HEK293 (cell line): ENCODE data around the gene ARID1A.

Experiments
- BCL11B ChIP-seq: fragments of 450-650 bp; formaldehyde crosslinking; IDR thresholded peaks from 2 replicates; pipeline ENCODE4 v1.5.1; 2016; ENCODE audit warnings: low read depth, missing biosample characterization, missing genetic modification characterization
- GLIS1 ChIP-seq: fragments of 450-650 bp; formaldehyde crosslinking; IDR thresholded peaks from 2 replicates; pipeline ENCODE4 v1.5.1; 2016; ENCODE audit warnings: missing biosample characterization, missing genetic modification characterization
- GLIS2 ChIP-seq: fragments of 450-650 bp; formaldehyde crosslinking; IDR thresholded peaks from 2 replicates; pipeline ENCODE4 v1.5.1; 2016; ENCODE audit warnings: missing biosample characterization, missing genetic modification characterization
- KLF7 ChIP-seq: fragments of 450-650 bp; formaldehyde crosslinking; IDR thresholded peaks from 2 replicates; pipeline ENCODE4 v1.5.1; 2016; ENCODE audit warnings: missing biosample characterization, missing genetic modification characterization, borderline replicate concordance
- REPIN1 ChIP-seq: fragments of 450-650 bp; formaldehyde crosslinking; IDR thresholded peaks from 2 replicates; pipeline ENCODE4 v1.5.1; 2017; ENCODE audit warnings: missing biosample characterization, missing genetic modification characterization, low read depth
- SALL2 ChIP-seq: fragments of 450-650 bp; formaldehyde crosslinking; IDR thresholded peaks from 2 replicates; pipeline ENCODE4 v1.5.0; 2017; ENCODE audit warnings: missing biosample characterization, mild to moderate bottlenecking, missing genetic modification characterization, borderline replicate concordance
- SP3 ChIP-seq: fragments of 450-650 bp; formaldehyde crosslinking; IDR thresholded peaks from 2 replicates; pipeline ENCODE4 v1.5.1; 2016; ENCODE audit warnings: missing biosample characterization, missing genetic modification characterization
- WT1 ChIP-seq: fragments of 450-650 bp; formaldehyde crosslinking; IDR thresholded peaks from 2 replicates; pipeline ENCODE4 v1.5.1; 2016; ENCODE audit warnings: missing biosample characterization, missing genetic modification characterization
- ZFP41 ChIP-seq: fragments of 450-650 bp; formaldehyde crosslinking; IDR thresholded peaks from 2 replicates; pipeline ENCODE4 v1.5.1; 2016; ENCODE audit warnings: missing biosample characterization, missing genetic modification characterization, borderline replicate concordance
- ZNF148 ChIP-seq: fragments of 450-650 bp; formaldehyde crosslinking; IDR thresholded peaks from 2 replicates; pipeline ENCODE4 v1.5.0; 2017; ENCODE audit warnings: missing biosample characterization, missing genetic modification characterization, borderline replicate concordance
- ZNF16 ChIP-seq: fragments of 450-650 bp; formaldehyde crosslinking; IDR thresholded peaks from 2 replicates; pipeline ENCODE4 v1.5.1; 2016; ENCODE audit warnings: low read depth, missing biosample characterization, missing genetic modification characterization
- ZNF169 ChIP-seq: fragments of 450-650 bp; formaldehyde crosslinking; IDR thresholded peaks from 2 replicates; pipeline ENCODE4 v1.5.1; 2016; ENCODE audit warnings: missing biosample characterization, missing genetic modification characterization
- ZNF175 ChIP-seq: fragments of 450-650 bp; formaldehyde crosslinking; IDR thresholded peaks from 2 replicates; pipeline ENCODE4 v1.5.1; 2016; ENCODE audit warnings: missing biosample characterization, missing genetic modification characterization
- ZNF239 ChIP-seq: fragments of 450-650 bp; formaldehyde crosslinking; IDR thresholded peaks from 2 replicates; pipeline ENCODE4 v1.5.1; 2016; ENCODE audit warnings: missing biosample characterization, missing genetic modification characterization
- ZNF26 ChIP-seq: fragments of 450-650 bp; formaldehyde crosslinking; IDR thresholded peaks from 2 replicates; pipeline ENCODE4 v1.5.1; 2016; ENCODE audit warnings: missing biosample characterization, missing genetic modification characterization
- ZNF274 ChIP-seq, 2 experiments: fragments of 200-500 bp in 1 of 2; fragments of 450-650 bp in 1 of 2; sonication (Bioruptor generic) in 1 of 2; formaldehyde crosslinking in 1 of 2; IDR thresholded peaks; 2 replicates each; pipeline versions ENCODE4 v1.5.1 to v1.6.1; 2014 to 2016; ENCODE audit warnings: borderline replicate concordance in 1 of 2, inconsistent platforms in 1 of 2, low read length in 1 of 2, missing biosample characterization in 1 of 2, missing genetic modification characterization in 1 of 2
- ZNF311 ChIP-seq: fragments of 450-650 bp; formaldehyde crosslinking; IDR thresholded peaks from 2 replicates; pipeline ENCODE4 v1.5.1; 2017; ENCODE audit warnings: missing biosample characterization, missing genetic modification characterization, borderline replicate concordance
- ZNF335 ChIP-seq: fragments of 450-650 bp; formaldehyde crosslinking; conservative IDR thresholded peaks from 2 replicates; pipeline ENCODE4 v1.5.1; 2016; ENCODE audit warnings: missing biosample characterization, missing genetic modification characterization
- ZNF391 ChIP-seq: fragments of 450-650 bp; formaldehyde crosslinking; IDR thresholded peaks from 2 replicates; pipeline ENCODE4 v1.5.1; 2016; ENCODE audit warnings: low read depth, missing biosample characterization, missing genetic modification characterization, borderline replicate concordance
- ZNF423 ChIP-seq: fragments of 450-650 bp; formaldehyde crosslinking; IDR thresholded peaks from 2 replicates; pipeline ENCODE4 v1.5.1; 2016; ENCODE audit warnings: missing biosample characterization, missing genetic modification characterization
- ZNF449 ChIP-seq: fragments of 450-650 bp; formaldehyde crosslinking; IDR thresholded peaks from 2 replicates; pipeline ENCODE4 v1.5.1; 2017; ENCODE audit warnings: missing biosample characterization, mild to moderate bottlenecking, missing genetic modification characterization, moderate library complexity
- ZNF473 ChIP-seq: fragments of 450-650 bp; formaldehyde crosslinking; IDR thresholded peaks from 2 replicates; pipeline ENCODE4 v1.5.1; 2017; ENCODE audit warnings: missing biosample characterization, missing genetic modification characterization
- ZNF501 ChIP-seq: fragments of 450-650 bp; formaldehyde crosslinking; IDR thresholded peaks from 2 replicates; pipeline ENCODE4 v1.5.1; 2016; ENCODE audit warnings: missing biosample characterization, missing genetic modification characterization
- ZNF514 ChIP-seq: fragments of 450-650 bp; formaldehyde crosslinking; IDR thresholded peaks from 2 replicates; pipeline ENCODE4 v1.5.1; 2016; ENCODE audit warnings: missing biosample characterization, missing genetic modification characterization
- ZNF600 ChIP-seq: fragments of 450-650 bp; formaldehyde crosslinking; IDR thresholded peaks from 2 replicates; pipeline ENCODE4 v1.5.1; 2016; ENCODE audit warnings: missing biosample characterization, missing genetic modification characterization
- ZNF610 ChIP-seq: fragments of 450-650 bp; formaldehyde crosslinking; IDR thresholded peaks from 2 replicates; pipeline ENCODE4 v1.5.1; 2016; ENCODE audit warnings: missing biosample characterization, missing genetic modification characterization, borderline replicate concordance
- ZNF621 ChIP-seq: fragments of 450-650 bp; formaldehyde crosslinking; IDR thresholded peaks from 2 replicates; pipeline ENCODE4 v1.5.1; 2017; ENCODE audit warnings: missing biosample characterization, missing genetic modification characterization
- ZNF660 ChIP-seq: fragments of 450-650 bp; IDR thresholded peaks from 2 replicates; pipeline ENCODE4 v1.5.1; 2018; ENCODE audit warnings: missing biosample characterization, mild to moderate bottlenecking, missing genetic modification characterization
- ZNF701 ChIP-seq: fragments of 450-650 bp; formaldehyde crosslinking; IDR thresholded peaks from 2 replicates; pipeline ENCODE4 v1.5.1; 2016; ENCODE audit warnings: missing biosample characterization, missing genetic modification characterization
- ZNF704 ChIP-seq: fragments of 450-650 bp; formaldehyde crosslinking; IDR thresholded peaks from 2 replicates; pipeline ENCODE4 v1.5.1; 2016; ENCODE audit warnings: missing biosample characterization, missing genetic modification characterization
- ZNF830 ChIP-seq: fragments of 450-650 bp; IDR thresholded peaks from 2 replicates; pipeline ENCODE4 v1.5.0; 2018; ENCODE audit warnings: missing biosample characterization, missing genetic modification characterization, low read depth, mild to moderate bottlenecking, moderate library complexity
- ZSCAN5A ChIP-seq: fragments of 450-650 bp; formaldehyde crosslinking; IDR thresholded peaks from 2 replicates; pipeline ENCODE4 v1.5.1; 2016; ENCODE audit warnings: missing biosample characterization, missing genetic modification characterization

Gene ARID1A

GRCh38 chr1:26787706-26788514, 92.1 kb downstream of the ARID1A start, which contains the start of gene PIGV (continued):
- TF ChIP-seq ZNF610 (tag by site-specific recombination): 0 out of 2 replicates have a peak, but pooled peaks have one; percentile 51
- no peak for TF ChIP-seq ZSCAN5A (tag by site-specific recombination)
- 0 out of 2 replicates have a peak, but pooled peaks have one; percentile 31 for TF ChIP-seq ZNF501
- TF ChIP-seq SALL2 (tag by site-specific recombination): no peak
- peak; percentile 67 for TF ChIP-seq GLIS1
- TF ChIP-seq ZNF423: 0 out of 2 replicates have a peak, but pooled peaks have one; percentile 68
- no peak for TF ChIP-seq ZNF830 (tag by site-specific recombination)
- no peak for TF ChIP-seq ZNF514 (tag by site-specific recombination)
- no peak for TF ChIP-seq ZNF701
- peak; percentile 39; the same call in 1 of the 2 replicates for TF ChIP-seq KLF7
- no peak for TF ChIP-seq ZNF473 (tag by site-specific recombination)
- TF ChIP-seq ZNF449 (tag by site-specific recombination): peak; percentile 87
- TF ChIP-seq GLIS2: peak; percentile 96
- TF ChIP-seq WT1 (tag by site-specific recombination): no peak
- peak; percentile 77; the same call in 1 of the 2 replicates for TF ChIP-seq ZNF660
- no peak for TF ChIP-seq ZNF175 (tag by site-specific recombination)
- no peak for TF ChIP-seq ZNF169 (tag by site-specific recombination)
- 0 out of 2 replicates have a peak, but pooled peaks have one; percentile 32 for TF ChIP-seq ZNF600 (tag by site-specific recombination)
- no peak for TF ChIP-seq ZNF621 (tag by site-specific recombination)
- no peak for TF ChIP-seq REPIN1
- peak; percentile 98 for TF ChIP-seq ZNF335 (tag by site-specific recombination)
- TF ChIP-seq ZNF311: no peak
- TF ChIP-seq ZNF274 (IDR thresholded peaks at IDR 0.05; ENCODE audit: low read length): no peak
- no peak for TF ChIP-seq ZNF274 (tag by site-specific recombination; IDR thresholded peaks at IDR 0.05; ENCODE audit: borderline replicate concordance)
- TF ChIP-seq ZNF16 (tag by site-specific recombination): no peak
- TF ChIP-seq ZNF26: no peak
- TF ChIP-seq BCL11B: peak; percentile 52; the same call in 1 of the 2 replicates
- no peak for TF ChIP-seq ZNF148 (tag by site-specific recombination)
- peak; percentile 84 for TF ChIP-seq SP3 (tag by site-specific recombination)
- no peak for TF ChIP-seq ZFP41 (tag by site-specific recombination)
- no peak for TF ChIP-seq ZNF239 (tag by site-specific recombination)
- TF ChIP-seq ZNF704 (tag by site-specific recombination): no peak
- no peak; the same call in 1 of the 2 replicates for TF ChIP-seq ZNF391 (tag by site-specific recombination)
